Subcutaneous adipose tissue (tissue), 4 donors: ENCODE measurements around the gene NPAS3. TPM values are rescaled to one million over a fixed set of nuclear protein-coding genes. Genes with fewer than 3 reads are reported as not detected.

Source experiments
- CTCF ChIP-seq: fragments of 450-650 bp; IDR thresholded peaks from one replicate; pipeline ENCODE4 v1.5.1; 2016; ENCODE audit warnings: low read depth, mild to moderate bottlenecking, control low read depth, antibody characterized with exemption, moderate library complexity
- total RNA-seq, 4 donors: library from RNA; depleted of rRNA; stranded (reverse); fragments of >200 nt; gene quantifications; one replicate each; pipeline ENCODE4 v1.1.0, GENCODE V29; 2016

NPAS3 gene
- total RNA-seq, 4 donors from 2014 or later: 0.51 to 1.3 (median 1.0) TPM

GRCh38 chr14:33401311-33401710, 462.6 kb downstream of the NPAS3 start:
- no peak for TF ChIP-seq CTCF

GRCh38 chr14:33402604-33403003, 463.9 kb downstream of the NPAS3 start:
- no peak for TF ChIP-seq CTCF

- no peak for TF ChIP-seq CTCF
These were observed 465.4 kb downstream of the NPAS3 start for GRCh38 chr14:33404054-33404453.

- no peak for TF ChIP-seq CTCF
These were observed 466.4 kb downstream of the NPAS3 start for GRCh38 chr14:33404964-33405574.

GRCh38 chr14:33406766-33407165, 468.1 kb downstream of the NPAS3 start:
- no peak for TF ChIP-seq CTCF

- TF ChIP-seq CTCF: no peak
These were observed 469.6 kb downstream of the NPAS3 start for GRCh38 chr14:33408291-33408690.

- TF ChIP-seq CTCF: no peak
These were observed 473.8 kb downstream of the NPAS3 start for GRCh38 chr14:33412450-33412849.
